HL-60 (cell line): ENCODE data around the gene DUSP7.

ENCODE experiments used
- DNase-seq, 2 experiments: peaks; one replicate each; pipeline ENCODE4 v3.0.0-alpha.2; 2010 to 2020; ENCODE audit warnings: low read depth in 1 of 2, low spot score in 1 of 2
- H3K27ac ChIP-seq: fragments of 250-450 bp; sonication (Bioruptor Pico); replicated peaks from 2 replicates; pipeline ENCODE4 v1.5.1; 2020; ENCODE audit warnings: mild to moderate bottlenecking, moderate library complexity
- H3K27me3 ChIP-seq: fragments of 250-450 bp; sonication (Bioruptor Pico); 2 replicates; pipeline ENCODE4 v1.5.1; 2021; ENCODE audit warnings: mild to moderate bottlenecking, moderate library complexity; ENCODE audit not compliant: insufficient read depth, poor library complexity, severe bottlenecking
- H3K4me3 ChIP-seq: replicated peaks from 2 replicates; pipeline ENCODE4 v1.5.1; 2011; ENCODE audit warnings: mild to moderate bottlenecking, control low read depth, low read length; ENCODE audit not compliant: insufficient read depth
- CTCF ChIP-seq: IDR thresholded peaks from one replicate; pipeline ENCODE4 v1.5.1; 2011; ENCODE audit warnings: low read length, control low read depth, inconsistent platforms; ENCODE audit not compliant: insufficient read depth
- GABPA ChIP-seq: IDR thresholded peaks from 2 replicates; pipeline ENCODE4 v1.6.1; 2012; ENCODE audit warnings: low read depth
- POLR2AphosphoS5 ChIP-seq: IDR thresholded peaks from 2 replicates; pipeline ENCODE4 v1.6.1; 2012; ENCODE audit warnings: low read depth
- SPI1 ChIP-seq: IDR thresholded peaks from 2 replicates; pipeline ENCODE4 v1.6.1; 2012; ENCODE audit warnings: low read depth, mild to moderate bottlenecking, borderline replicate concordance
- TF ChIP-seq, protein P1 (sequence below): IDR thresholded peaks from 2 replicates; pipeline ENCODE4 v1.6.1; 2012; ENCODE audit warnings: low read depth; ENCODE audit not compliant: insufficient replicate concordance

The DUSP7 gene

DNA sequence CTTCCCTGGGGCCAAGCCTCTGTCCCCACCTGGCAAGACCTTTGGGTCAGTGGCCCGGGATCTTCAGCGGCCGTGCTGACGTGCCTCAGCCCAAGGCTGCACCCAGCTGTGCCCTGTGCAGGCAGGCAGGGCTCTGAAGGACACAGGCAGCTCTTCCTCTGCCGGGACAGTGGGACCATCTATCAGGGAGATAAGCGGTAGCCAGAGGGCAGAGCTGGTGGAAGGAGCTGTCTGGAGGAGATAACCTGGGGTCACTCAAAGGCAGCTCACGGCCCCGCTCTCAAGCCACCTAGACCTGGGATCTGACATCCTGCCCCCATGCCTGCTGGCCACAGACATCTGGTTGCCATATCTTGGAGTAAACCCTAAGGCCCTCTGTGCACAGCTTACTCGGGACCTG, 27.3 kb downstream of the DUSP7 start:
- H3K27me3 ChIP-seq, result no peaks in the 10 kb centered on the region
- H3K4me3 ChIP-seq, result no peak overlapping the region
- no peak for DNase-seq
- H3K27ac ChIP-seq, result no peak overlapping the region
- TF ChIP-seq POLR2AphosphoS5 (no peak), GABPA (no peak)

DNA sequence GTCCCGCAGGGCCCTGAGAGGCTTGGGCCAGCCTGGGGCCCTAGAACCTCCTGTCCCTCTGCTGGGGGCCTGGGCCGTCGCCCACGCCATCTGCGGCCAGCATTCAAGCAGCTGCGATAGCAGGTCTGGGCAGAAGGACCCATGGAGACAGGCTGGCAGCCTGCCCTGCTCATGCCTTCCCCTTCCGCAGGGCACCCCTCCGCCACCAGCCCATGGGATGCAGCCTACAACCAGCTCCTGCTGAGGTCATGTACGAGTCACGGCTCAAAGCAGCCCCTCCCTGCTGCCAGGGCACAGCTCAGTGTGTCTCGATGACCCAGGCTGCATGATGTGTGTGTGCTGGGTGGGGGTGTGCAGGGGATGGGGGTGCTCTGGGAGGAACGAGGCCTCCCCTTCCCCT, 27.8 kb downstream of the DUSP7 start:
- H3K27ac ChIP-seq, result no peak overlapping the region

GRCh38 chr3:52026041-52026440, 30.3 kb downstream of the DUSP7 start:
- TF ChIP-seq, protein P1, sequence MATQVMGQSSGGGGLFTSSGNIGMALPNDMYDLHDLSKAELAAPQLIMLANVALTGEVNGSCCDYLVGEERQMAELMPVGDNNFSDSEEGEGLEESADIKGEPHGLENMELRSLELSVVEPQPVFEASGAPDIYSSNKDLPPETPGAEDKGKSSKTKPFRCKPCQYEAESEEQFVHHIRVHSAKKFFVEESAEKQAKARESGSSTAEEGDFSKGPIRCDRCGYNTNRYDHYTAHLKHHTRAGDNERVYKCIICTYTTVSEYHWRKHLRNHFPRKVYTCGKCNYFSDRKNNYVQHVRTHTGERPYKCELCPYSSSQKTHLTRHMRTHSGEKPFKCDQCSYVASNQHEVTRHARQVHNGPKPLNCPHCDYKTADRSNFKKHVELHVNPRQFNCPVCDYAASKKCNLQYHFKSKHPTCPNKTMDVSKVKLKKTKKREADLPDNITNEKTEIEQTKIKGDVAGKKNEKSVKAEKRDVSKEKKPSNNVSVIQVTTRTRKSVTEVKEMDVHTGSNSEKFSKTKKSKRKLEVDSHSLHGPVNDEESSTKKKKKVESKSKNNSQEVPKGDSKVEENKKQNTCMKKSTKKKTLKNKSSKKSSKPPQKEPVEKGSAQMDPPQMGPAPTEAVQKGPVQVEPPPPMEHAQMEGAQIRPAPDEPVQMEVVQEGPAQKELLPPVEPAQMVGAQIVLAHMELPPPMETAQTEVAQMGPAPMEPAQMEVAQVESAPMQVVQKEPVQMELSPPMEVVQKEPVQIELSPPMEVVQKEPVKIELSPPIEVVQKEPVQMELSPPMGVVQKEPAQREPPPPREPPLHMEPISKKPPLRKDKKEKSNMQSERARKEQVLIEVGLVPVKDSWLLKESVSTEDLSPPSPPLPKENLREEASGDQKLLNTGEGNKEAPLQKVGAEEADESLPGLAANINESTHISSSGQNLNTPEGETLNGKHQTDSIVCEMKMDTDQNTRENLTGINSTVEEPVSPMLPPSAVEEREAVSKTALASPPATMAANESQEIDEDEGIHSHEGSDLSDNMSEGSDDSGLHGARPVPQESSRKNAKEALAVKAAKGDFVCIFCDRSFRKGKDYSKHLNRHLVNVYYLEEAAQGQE, result no peak
- no peak for TF ChIP-seq POLR2AphosphoS5
- TF ChIP-seq CTCF, result no peak
- TF ChIP-seq SPI1, result no peak
- TF ChIP-seq GABPA, result no peak
- Histone ChIP-seq H3K4me3 (no peak overlapping the region), H3K27me3 (no peaks in the 10 kb centered on the region), H3K27ac (no peak overlapping the region)
- DNase-seq, result no peak

More for the DNA sequence above, 27.8 kb downstream of the DUSP7 start:
- no peak overlapping the region for H3K4me3 ChIP-seq
- DNase-seq, result no peak
- H3K27me3 ChIP-seq, result no peaks in the 10 kb centered on the region
- TF ChIP-seq SPI1 (no peak), CTCF (no peak), GABPA (no peak), POLR2AphosphoS5 (no peak)
- TF ChIP-seq, protein P1, result no peak

- DNase-seq, result no peak
- no peak for TF ChIP-seq POLR2AphosphoS5
- TF ChIP-seq CTCF, result no peak
- no peak for TF ChIP-seq GABPA
- TF ChIP-seq, protein P1, result no peak
- no peak for TF ChIP-seq SPI1
- Histone ChIP-seq H3K27me3 (no peaks in the 10 kb centered on the region), H3K27ac (no peak overlapping the region), H3K4me3 (no peak overlapping the region)
Measured at GRCh38 chr3:52025453-52025852, 30.9 kb downstream of the DUSP7 start.
